Epidermal melanocyte (primary cell): ENCODE data around the gene ZNF814.
A peak's percentile ranks its signal among the peaks of the same experiment; 100 is the strongest.
"Not testable (repeated sequence)": the region's sequence is repeated elsewhere in the genome, so short reads cannot be mapped to it uniquely, and the experiment has no call there.

Source experiments
- DNase-seq: peaks from one replicate; pipeline ENCODE4 v3.0.0; 2011; ENCODE audit warnings: low spot score; ENCODE audit not compliant: insufficient read length

Gene ZNF814

DNA sequence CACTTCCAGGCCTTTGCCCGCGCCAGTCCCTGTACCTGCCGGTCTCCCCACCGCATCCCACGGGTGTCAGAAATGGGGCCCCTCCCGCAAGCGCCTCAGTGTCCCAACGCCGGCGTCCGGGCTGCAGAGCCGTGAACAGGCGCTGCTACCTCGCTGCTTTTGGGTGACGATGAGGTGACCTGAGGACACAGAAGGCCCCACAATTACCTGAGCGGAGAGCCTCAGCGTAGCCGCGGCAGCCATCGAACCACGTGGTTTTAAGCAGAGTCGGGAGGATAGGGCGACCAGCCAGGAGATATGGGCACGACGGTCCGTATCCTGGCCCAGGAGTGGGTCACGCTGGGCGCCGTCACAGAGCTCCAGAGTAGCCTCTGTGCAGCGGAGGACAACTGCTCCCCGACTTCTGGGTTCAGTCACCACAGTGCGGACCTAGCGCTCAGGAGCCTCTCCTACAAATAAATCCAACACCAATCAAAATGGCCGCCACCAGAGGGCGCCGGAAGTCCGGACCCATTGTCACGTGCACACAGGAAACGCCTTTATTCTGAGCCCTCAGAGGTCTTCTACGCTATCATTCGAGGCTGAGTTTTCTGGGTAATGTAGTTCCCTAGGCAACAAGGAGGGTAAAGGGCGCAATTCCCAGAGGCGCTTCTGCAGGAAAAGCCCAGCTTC is at the start of gene ZNF814:
Gene ZNF814 (minus strand): TSS at position 478 of the 672 bp plus-strand sequence. CDS start 235 bp downstream, at position 243.
- DNase-seq, result peak; percentile 65

DNA sequence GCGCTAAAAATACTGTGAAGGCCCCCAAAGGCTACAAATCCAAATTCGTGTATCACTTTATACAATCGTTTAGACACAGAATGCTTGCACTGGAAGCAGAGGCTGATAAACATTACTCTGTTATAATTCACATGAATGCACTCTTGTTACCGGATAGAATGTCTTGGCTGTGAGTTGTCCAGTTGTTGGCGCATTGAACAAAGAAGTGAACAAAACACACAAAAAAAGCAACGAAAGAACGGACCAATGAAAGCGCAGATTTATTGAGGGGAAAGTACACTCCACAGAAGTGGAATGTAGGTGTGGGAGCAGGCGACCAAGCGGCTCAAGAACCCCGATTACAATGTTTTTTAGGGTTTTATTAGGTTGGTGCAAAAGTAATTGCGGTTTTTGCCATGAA is 46.9 kb upstream of the ZNF814 start:
- no peak for DNase-seq

DNA sequence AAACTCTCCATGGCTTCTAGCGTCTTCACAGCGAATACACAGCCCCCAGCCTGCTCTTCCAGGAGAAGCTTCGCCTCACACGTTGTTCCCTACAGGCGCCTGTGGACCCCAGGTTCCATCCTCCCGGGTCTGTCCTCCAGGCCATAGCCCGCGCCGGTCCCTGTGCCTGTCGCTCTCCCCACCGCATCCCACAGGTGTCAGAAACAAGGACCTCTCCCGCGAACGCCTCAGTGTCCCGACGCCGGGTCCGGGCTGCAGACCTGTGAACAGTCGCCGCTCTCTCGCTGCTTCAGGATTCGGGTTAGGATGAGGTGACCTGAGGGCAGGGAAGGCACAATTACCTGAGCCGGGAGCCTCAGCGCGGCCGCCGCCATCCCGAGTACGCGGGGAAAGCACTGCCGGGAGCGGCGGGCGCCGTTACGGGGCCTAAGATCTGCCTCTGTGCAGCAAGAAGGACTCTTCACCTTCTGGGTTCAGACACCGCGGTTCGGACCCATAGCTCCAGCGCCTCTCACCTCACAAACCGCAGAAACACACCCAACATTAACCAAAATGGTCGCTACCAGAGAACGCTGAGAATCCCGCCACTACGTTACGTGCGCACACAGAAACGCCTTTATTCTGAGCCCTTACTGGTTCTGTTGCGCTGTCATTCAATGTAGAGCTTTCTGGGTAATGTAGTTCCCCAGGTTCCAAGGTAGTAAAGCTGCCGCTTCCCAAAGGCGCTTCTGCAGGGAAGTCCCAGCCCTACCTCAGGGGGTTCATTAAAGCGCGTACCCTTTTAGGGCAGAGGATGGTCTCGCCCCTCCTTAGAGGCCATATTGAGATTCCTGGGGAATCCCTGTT is 46.2 kb upstream of the ZNF814 start, which contains the start of gene ZNF418:
Gene ZNF418 (minus strand): TSS at position 583 of the 846 bp plus-strand sequence. CDS start 1,580 bp downstream, outside the sequence.
- DNase-seq, result peak; percentile 50

DNA sequence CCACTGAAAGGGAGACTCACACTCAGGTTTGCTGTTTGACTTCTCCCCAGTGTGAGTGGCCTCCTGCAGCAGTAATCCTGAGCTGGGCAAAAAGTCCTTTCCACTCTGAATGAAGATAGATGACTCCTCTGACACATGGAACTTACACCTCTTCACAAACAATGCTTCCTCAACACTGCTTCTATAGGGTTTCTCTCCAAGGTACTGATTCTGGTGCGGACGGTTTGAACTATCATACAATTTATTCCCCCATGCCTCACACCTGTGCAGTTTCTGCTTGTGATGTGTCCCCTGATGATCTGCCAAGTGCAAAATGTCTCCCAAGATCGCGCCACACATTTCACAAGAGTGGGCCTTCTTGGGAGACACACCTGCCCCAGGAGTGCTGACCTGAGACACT is 38.8 kb upstream of the ZNF814 start:
- no peak for DNase-seq

DNA sequence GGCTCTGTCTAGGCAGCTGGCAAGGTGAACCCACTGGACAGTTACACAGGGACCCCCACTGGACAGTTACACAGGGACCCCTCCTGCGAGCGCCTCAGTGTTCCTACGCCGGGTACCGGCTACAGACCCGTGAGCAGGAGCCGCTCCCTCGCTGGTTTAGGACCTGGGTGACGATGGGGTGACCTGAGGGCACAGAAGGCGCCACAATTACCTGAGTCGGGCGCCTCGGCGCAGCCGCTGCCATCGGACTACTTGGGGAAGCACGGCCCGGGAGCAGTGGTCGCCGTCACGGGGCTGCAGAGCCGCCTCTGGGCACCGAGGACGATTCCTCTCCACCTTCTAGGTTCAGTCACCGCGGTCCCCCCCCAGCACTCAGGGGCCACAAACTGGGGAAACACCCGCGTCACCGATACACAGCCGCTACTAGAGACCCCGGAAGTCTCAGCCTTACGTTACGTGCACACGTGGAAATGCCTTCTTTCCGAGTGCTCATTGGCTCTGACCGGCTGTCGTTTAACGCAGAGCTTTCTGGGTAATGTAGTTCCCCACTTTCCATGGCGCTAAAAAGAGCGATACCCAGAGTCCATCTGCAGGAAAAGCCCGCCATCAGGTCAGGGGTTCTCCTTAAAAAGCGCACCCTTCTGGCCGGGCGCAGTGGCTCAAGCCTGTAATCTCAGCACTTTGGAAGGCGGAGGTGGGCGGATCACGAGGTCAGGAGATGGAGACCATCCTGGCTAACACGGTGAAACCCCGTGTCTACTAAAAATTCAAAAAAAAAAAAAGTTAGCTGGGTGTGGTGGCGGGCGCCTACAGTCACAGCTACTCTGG is 27.5 kb upstream of the ZNF814 start, which contains the start of gene ZNF417:
Gene ZNF417 (minus strand): TSS at position 425 of the 828 bp plus-strand sequence. CDS start 181 bp downstream, at position 244.
- peak; percentile 95 for DNase-seq

DNA sequence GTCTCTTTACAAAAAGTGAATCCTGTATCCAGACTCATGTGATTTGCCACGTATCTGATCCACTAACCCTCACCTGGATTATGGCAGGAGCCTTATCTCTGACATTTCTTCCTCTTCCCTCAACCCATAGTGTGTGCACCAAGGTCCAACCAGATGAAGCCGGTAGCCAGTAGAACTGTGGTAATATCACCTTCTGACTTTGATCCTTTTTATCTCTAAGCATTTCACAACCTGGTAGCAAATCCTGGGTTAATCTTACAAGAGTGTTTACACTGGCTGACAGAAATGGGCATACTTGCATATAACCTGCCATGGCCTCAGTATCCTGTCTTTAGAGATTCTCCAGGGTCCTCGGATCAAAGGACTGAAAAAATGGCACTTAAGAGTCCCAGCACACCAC is 25.7 kb upstream of the ZNF814 start:
- DNase-seq, result no peak

DNA sequence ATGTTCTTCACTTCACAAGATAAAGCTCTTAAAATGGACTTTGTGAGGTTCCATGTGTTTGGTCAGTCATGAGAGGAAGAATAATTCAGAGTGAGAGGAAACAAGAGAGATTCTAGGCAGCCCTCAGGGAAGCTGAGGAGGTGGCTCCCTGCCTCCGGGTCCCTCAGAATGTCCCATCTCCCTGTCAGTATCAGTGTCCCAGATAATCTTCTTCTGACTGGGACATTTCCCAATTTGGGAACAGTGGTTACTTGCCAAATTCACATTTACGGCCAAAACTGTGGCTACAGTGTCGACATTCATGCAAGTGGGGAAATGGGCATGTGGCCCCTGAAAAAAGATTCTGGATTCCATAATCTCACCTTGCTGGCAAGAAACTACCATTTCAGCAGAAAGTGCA is 18.6 kb upstream of the ZNF814 start:
- no peak for DNase-seq

DNA sequence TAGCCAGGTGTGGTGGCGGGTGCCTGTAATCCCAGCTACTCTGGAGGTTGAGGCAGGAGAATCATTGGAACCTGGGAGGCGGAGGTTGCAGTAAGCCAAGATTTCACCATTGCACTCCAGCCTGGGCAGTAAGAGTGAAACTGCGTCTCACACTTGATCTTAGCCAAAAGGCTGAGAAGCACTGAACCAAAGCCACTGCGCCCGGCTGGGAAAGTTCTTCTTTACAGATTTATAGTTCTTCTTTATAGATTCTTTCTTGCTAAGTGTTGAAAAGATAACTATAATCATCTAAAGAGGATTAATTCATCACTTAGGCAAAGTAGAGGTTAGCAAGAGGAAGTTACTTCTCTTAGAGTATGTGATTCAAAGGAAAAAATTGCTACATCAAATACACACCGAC is 16.4 kb upstream of the ZNF814 start:
- no peak for DNase-seq

DNA sequence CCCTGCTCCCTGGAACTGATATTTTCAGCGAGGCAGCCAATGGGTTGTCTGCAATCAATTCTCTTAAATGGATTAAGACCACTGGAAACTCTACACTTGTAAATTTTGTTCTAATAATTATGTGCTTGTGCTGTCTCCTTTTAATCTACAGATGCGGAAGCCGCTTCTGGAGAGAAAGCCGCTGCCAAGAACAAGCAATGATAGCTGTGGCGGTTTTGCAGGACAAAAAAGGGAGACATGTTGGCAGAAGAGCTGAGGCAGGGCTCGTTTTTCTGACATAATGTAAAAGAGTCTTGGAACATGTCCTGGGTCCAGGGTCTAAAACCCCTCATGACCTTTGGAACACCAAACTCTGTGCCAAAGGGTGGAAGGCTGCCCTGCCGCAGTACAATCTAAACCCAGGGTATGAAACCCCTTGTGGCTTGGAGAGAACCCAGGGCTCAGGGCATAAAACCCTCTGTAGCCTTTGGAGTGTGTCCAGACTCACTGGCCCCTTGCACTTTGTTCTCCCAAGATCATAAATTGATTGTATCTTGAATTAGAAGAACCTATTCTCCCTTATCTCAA is 14.9 kb upstream of the ZNF814 start:
- DNase-seq, result no peak

DNA sequence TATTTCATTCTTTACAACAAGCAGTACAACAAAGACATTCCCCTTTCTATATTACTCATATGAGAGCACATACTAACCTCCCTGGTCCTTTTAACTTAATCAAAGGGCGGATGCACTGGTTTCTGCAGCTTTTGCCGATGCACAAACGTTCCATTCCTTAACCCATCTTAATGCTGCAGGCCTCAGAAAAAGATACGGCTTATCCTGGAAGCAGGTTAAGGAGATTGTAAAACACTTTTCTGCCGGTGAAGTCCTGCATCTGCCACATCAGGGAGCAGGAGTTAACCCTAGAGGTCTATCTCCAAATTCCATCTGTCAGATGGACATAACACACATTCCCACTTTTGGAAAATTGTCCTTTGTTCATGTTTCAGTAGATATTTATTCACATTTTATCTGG is 11.5 kb upstream of the ZNF814 start:
- no peak for DNase-seq

DNA sequence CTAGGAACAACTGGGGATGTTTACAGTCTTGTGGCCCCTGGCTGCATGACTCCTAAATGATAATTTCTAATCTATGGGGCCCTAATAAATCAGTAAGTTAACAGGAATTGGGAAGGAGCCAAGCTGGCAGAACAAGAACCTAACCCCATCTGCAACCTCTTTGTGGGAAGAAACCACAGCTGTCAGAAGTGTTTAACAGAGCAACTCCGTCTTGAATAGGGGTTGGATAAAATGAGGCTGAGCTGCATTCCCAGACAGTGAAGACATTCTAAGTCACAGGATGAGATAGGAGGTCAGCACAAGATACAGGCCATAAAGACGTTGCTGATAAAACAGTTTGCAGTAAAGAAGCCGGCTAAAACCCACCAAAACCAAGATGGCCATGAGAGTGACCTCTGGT is 1.9 kb upstream of the ZNF814 start:
- DNase-seq, result not testable (repeated sequence)

DNA sequence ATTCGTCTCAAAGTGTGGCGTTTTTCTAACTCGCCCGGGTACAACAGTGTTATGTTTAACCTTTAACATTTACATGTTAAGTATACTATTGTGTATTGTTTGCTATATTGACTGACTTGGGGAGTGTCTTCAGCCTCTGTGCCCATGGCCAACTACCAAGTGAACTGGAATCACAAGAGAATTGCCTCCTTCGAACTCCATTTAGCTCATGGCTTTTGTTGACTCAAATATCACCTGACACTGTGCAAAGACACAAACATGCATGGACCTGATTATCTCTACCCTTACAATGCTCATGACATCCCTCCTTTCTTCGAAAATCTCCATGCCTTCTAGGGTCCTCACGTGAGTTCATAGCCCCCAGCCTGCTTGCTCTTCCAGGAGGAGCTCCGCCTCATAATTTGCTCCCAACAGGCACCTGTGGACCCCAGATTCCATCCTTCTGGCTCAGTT is 704 bp downstream of the ZNF814 start:
- DNase-seq, result no peak

DNA sequence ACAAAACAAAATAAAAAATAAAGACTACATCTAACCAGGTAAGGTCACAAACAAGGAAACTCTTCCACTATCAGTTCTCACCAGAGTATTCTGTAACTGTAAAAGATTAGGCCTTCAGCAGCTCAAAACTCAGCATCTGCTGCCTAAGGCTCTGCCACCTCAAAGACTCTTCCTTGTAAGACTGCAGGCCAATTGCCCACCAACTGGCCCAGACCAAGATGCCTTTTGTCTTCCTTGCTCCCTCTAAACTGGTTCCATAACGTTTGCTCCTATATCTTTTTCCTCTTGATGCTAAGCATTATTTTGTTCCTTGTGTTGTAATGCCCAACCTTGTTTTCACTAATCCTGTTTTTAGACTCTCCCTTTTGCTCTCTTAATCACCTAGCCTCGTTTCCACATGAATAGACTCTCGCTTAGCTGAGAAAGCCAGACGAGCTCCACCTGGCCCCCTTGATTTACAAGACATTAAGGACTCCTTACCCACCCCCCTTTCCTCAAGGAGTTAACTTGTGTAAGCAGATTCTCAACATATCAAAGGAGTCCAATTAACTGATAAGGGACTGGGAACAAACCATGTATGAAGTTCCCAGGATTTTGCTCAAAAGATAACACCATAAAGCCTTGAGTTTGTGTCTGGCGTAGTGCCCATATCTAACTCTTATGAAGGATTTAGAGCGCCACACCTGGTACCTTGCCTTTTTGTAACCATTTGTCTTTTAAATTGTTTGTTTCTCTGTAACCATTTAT is 1.5 kb downstream of the ZNF814 start:
- no peak for DNase-seq

DNA sequence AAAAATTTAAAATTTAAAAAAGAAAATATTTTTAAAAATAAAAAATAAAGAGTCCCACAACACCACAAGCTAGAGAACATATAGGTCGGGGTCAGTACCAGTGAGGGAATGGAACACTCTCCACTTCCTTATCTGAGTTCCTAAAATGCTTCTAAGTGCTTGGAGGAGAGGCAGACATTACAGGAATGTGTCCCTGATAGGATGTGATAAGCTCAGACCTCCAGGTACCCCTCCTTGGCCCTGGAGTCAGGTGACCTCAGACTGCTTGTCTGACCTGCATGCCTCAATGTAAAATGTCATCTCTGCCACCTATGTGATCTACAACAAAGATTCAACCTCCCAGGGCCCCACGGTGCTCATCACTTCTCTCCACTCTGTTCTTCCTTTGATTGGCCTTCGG is 2.8 kb downstream of the ZNF814 start:
- DNase-seq, result no peak

DNA sequence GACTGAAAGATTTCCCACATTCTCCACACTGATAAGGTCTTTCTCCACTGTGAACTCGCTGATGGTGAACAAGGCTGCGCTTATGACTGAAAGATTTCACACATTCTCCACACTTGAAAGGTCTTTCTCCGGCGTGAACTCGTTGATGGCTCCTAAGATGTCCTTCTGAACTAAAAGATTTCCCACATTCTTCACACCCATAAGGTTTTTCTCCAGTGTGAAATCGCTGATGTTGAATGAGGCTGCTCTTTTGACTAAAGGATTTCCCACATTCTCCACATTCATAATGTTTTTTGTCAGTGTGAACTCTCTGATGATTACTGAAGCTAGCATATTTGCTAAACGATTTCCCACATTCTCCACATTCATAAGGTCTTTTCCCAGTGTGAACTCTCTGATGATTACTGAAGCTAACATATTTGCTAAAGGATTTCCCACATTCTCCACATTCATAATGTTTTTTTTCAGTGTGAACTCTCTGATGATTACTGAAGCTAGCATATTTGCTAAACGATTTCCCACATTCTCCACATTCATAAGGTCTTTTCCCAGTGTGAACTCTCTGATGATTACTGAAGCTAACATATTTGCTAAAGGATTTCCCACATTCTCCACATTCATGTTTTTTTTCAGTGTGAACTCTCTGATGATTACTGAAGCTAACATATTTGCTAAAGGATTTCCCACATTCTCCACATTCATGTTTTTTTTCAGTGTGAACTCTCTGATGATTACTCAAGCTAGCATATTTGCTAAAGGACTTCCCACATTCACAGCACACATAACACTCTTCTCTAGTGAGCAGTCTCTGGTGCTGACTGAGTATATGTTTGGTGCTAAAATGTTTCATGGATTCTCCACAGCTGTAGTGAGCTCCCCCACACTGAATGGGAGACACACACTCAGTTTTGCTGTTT is 14.7 kb downstream of the ZNF814 start:
- not testable (repeated sequence) for DNase-seq

DNA sequence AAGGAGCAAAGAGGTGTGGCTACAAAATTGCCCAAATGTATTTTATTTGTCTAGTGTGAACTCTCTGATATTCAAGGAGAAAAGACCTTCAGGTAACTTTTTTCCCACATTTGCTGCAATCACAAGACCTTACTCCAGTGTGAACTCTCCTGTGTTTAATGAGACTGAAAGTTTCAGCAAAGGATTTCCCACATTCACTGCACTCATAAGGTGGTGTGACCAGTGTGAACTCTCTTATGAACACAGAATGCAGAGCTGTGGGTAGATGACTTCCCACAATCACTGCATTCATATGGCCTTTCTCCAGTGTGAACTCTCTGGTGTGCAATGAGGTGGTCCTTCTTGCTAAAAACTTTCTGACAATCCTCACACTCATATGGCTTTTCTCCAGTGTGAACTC is 16.4 kb downstream of the ZNF814 start:
- DNase-seq, result no peak

DNA sequence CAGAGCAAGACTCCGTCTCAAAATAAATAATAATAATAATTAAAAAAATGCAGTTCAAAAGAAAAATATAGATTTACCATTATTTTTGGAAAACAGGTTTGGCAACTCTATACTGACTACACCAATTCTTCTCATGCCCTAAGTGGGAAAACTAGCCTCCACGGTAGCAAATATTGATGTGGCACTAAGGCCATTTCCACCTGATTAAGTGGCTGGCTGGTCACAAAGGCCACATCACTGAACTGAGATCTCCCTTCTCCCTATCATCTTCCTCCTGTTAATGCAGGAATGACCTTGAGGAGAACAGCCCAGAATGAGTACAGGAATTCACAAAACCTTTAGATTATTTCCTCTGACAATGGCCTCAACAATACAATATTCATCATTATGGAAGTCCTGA is 18.6 kb downstream of the ZNF814 start:
- no peak for DNase-seq

DNA sequence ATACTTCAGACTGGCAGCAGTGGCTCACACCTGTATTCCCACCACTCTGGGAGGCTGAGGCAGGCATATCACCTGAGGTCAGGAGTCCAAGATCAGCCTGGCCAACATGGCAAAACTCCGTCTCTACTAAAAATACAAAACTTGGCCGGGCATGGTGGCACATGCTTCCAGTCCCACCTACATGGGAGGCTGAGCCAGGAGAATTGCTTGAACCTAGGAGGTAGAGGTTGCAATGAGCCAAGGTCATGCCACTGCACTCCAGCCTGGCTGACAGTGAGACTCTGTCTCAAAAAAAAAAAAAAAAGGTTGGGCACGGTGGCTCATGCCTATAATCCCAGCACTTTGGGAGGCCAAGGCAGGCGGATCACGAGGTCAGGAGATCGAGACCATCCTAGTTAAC is 19.2 kb downstream of the ZNF814 start:
- DNase-seq, result not testable (repeated sequence)

DNA sequence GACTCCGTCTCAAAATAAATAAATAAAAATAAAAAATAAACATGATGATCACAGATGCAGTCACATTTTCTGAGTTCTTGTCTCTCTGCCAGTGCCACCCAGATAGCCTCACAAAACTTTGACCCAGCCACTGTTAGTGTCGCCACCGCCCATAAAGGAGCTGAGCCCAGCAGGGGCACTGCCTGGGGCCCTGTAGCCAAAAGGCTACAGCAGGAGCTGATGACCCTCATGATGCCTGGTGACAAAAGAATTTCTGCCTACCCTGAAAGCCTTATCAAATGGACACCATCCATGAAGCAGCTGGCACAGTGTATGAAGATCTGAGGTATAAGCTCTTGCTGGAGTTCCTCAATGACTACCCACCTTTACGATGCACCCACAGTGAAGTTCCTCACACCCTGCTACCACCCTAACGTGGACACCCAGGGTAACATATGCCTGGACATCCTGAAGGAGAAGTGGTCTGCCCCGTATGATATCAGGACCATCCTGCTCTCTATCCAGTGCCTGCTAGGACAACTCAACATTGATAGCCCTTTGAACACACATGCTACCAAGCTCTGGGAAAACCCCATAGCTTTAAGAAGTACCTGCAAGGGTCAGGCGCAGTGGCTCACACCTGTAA is 20.9 kb downstream of the ZNF814 start:
- no peak for DNase-seq
